Keratinocyte (primary cell): ENCODE measurements around the gene VANGL2.

Experiments
- CTCF ChIP-seq, 3 experiments: IDR thresholded peaks in 1 of 3; conservative IDR thresholded peaks in 1 of 3; optimal IDR thresholded peaks in 1 of 3; 2 replicates in 2 of 3; 3 replicates in 1 of 3; pipeline versions ENCODE3 to v1.5.1; 2011; ENCODE audit warnings: low read length in 3 of 3, mild to moderate bottlenecking in 3 of 3, moderate library complexity in 2 of 3, control low read depth in 1 of 3, inconsistent platforms in 1 of 3; ENCODE audit not compliant: insufficient read depth in 2 of 3; ENCODE audit errors: extremely low read depth in 1 of 3
- EZH2 ChIP-seq: IDR thresholded peaks from one replicate; pipeline ENCODE4 v1.6.1; 2012; ENCODE audit warnings: inconsistent platforms, mild to moderate bottlenecking, low read length, moderate library complexity

GRCh38 chr1:160438935-160439334 lies 38.6 kb downstream of the VANGL2 start:
- TF ChIP-seq CTCF (optimal IDR thresholded peaks at IDR 0.05 in 1 of 3, IDR thresholded peaks at IDR 0.05 in 1 of 3, conservative IDR thresholded peaks at IDR 0.05 in 1 of 3; ENCODE audit: extremely low read depth in 1 of 3, insufficient read depth in 2 of 3, low read length in 3 of 3) (no peak), EZH2 (no peak)
